ENCODE measurements around the gene CCDC102A.

Gene CCDC102A

DNA sequence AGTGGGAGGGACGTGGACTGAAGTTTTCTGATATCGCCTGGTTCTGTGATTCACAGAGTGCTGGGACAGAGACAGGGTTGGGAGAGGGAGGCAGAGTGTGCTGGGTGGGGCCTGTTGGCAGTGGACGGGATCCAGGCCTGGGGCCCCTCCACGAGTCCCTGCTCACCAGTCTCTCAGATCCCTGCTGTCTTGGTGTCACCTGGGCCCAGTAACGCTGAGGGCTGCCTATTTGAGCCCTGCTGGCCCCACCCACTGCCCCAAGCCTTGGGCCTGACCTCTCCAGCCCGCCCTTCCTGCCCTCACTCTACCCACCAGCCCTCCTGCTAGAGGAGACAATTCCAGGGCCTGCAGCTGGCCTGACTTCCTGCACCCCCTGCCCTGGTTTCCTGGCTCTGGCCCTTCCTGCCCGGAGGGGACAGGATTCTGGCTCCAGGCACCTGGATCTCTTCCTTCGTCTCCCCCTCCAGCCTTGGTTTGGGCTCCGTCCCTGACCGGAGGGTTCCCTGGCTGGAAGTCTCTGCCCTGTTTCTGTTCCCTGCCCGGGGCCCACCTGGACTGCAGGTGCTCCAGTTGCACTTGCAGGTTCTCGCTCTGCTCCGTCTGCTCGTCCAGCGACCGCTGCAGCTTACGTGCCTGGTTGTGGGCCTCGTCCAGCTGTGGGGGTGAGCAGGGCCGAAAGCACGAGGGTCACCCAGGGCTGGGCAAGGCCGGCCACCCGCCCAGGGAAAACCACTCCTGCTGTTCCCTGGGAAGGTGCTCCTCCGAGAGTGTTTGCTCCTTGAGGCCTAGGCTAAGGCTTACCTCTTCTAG is 21.4 kb downstream of the CCDC102A start:
- Histone ChIP-seq H3K36me3 (peaks cover 46% of the 10 kb centered on the region), H3K4me2 (no peak overlapping the region), H3K9ac (no peak overlapping the region), H3K4me1 (peaks cover 8% of the 10 kb centered on the region), H3K4me3 (no peak overlapping the region), H3K9me3 (no peaks in the 10 kb centered on the region), H4K20me1 (no peaks in the 10 kb centered on the region), H3K27ac (no peak overlapping the region), H3K27me3 (no peaks in the 10 kb centered on the region)
- TF ChIP-seq Cebpa-rat (IDR thresholded peaks at IDR 0.05) = no peak

DNA sequence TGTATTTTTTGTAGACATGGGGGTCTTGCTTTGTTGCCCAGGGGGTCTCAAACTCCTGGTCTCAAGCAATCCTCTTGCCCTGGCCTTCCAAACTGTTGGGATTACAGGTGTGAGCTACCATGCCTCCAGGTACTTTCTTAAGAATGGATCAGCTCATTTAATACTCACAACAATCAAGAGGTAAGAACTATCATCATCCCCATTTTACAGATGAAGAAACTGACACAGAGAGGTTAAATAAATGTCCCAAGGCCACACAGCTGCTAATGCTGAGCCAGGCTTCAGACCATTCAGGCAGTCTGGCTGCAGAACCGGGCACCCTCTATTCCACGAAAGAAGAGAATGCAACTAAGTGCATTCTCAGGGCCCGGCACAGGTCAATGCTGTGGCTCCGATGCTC is 22.0 kb downstream of the CCDC102A start:
- Histone ChIP-seq H4K20me1 (no peaks in the 10 kb centered on the region), H3K4me2 (no peak overlapping the region), H3K27me3 (no peaks in the 10 kb centered on the region), H3K4me3 (no peak overlapping the region), H3K9ac (no peak overlapping the region), H3K4me1 (peaks cover 10% of the 10 kb centered on the region), H3K9me3 (no peaks in the 10 kb centered on the region), H3K27ac (no peak overlapping the region), H3K36me3 (peaks cover 46% of the 10 kb centered on the region)
- TF ChIP-seq Cebpa-rat (IDR thresholded peaks at IDR 0.05) = no peak

DNA sequence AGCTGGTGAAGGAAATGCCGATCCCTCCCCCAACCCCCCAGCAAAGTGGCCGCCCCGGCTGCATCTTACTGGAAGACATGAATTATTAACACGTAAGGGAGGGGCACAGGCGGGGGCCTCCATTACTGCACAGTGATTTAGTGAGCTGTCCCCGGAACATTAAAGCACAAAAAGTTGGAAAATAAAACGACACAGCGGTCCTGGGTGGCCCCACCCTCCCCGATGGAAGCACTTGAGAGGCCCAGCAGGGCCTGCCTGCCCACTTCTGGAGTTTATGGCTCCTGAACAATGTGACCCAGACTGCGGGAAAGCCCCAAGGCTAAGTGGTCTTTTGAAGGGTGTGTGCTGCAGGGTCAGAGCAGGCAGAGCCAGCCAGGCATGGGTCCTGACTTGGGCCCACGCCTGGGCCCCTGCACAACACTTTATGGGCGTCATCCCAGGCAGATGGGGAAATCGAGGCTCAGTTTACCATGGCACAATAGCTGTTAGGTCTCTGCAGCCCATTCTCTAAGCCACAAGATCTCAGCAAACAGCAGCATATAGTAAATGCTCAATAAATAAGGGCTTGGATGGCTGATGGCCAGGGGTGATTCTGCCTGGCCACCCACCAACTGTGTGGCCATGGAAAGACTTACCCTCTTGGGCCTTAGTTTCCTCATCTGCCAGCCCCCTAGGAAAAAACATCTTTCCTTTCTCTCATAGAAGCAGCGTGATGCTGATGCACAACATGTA is 22.8 kb downstream of the CCDC102A start:
- Histone ChIP-seq H4K20me1 (no peaks in the 10 kb centered on the region), H3K9me3 (no peaks in the 10 kb centered on the region), H3K4me3 (no peak overlapping the region), H3K4me1 (peaks cover 10% of the 10 kb centered on the region), H3K9ac (no peak overlapping the region), H3K4me2 (no peak overlapping the region), H3K36me3 (peaks cover 46% of the 10 kb centered on the region), H3K27ac (no peak overlapping the region), H3K27me3 (no peaks in the 10 kb centered on the region)
- no peak for TF ChIP-seq Cebpa-rat (IDR thresholded peaks at IDR 0.05)

DNA sequence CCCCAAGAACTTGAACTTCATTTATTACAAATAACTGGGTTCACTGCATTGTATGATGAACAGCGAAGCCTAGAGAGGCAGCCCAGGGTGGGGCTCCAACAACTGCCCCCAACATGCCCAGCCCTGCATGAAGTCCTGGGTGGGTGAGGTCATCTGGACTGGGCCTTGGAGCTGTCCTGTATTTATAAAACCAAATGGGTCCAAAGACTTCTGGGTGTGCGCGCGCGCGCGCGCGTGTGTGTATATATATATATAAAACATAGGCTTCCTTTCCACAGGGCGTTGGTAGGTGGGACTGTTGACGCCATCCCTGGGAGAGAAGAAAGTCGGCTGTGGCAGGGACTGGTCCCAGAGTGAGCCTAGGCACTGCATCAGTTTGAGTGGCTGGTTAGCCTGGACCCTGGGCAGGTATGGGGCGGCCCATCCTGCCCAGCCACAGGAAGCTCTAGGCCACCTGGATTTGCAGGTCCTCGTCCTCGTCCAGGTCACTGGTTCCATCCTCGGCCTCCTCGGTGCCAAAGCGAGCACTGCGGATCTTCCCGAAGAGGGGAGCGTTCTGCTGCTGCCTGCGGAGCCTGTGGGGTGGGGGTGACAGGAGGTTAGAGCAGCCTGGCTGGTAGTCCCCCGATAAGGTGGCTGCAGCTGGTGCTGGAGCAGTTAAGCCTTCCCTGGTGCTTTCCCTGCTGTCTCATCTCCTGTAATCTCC is 23.9 kb downstream of the CCDC102A start:
- Histone ChIP-seq H3K9ac (no peak overlapping the region), H3K27me3 (no peaks in the 10 kb centered on the region), H3K4me2 (no peak overlapping the region), H3K4me1 (peaks cover 20% of the 10 kb centered on the region), H3K9me3 (no peaks in the 10 kb centered on the region), H3K36me3 (peaks cover 36% of the 10 kb centered on the region), H3K27ac (no peak overlapping the region), H4K20me1 (no peaks in the 10 kb centered on the region), H3K4me3 (no peak overlapping the region)
- TF ChIP-seq Cebpa-rat (IDR thresholded peaks at IDR 0.05) = no peak

DNA sequence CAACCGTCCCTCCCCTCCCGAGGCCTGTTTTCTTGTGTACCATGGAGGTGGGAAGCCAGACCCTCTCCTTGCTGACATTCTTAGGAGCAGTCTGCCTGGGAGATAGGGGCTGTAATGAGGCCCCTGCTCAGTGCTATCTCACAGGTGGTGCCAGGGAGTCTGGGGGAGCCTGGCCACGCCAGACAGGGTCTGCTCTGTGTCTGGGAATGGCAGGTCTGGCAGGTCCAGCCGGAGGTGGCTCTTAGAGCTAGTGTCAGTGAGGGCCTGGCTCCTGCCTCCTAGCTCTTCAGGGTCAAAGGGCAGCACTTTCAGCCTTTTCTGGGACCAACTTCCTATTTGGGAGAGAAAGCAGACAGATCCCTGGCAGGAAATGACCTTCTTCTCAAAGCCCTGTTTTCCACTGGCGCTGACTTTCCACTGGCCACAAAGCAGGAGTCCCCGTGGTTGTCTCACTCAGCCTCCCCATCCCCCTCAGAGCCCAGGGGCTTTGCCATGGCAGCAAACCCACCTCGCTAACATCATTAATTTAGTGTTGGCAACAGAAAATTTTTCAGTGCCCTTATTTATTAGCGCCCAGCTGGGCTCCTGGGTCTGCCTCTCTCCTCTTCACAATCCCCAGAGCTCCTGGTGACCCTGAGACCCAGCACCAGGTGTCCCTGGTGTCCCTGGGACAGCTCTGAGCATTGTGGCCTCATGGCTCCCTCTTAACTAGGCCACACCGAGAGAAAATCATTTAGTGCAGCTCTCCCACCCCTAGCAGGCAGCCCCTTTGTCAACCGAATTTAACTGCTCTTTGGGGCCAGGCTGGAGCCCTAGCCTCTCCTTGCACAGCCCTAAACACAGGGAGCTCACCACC is 26.1 kb downstream of the CCDC102A start:
- no peak for TF ChIP-seq Cebpa-rat (IDR thresholded peaks at IDR 0.05)
- no peaks in the 10 kb centered on the region for H4K20me1 ChIP-seq
- no peak overlapping the region for H3K4me3 ChIP-seq
- H3K4me1 ChIP-seq = peaks cover 36% of the 10 kb centered on the region
- H3K9me3 ChIP-seq = no peaks in the 10 kb centered on the region
- no peak overlapping the region for H3K9ac ChIP-seq
- H3K36me3 ChIP-seq = peaks cover 19% of the 10 kb centered on the region
- no peaks in the 10 kb centered on the region for H3K27me3 ChIP-seq
- H3K27ac ChIP-seq = no peak overlapping the region
- H3K4me2 ChIP-seq = 0 out of 2 replicates have a peak overlapping the region, but pooled peaks have one; percentile 13

DNA sequence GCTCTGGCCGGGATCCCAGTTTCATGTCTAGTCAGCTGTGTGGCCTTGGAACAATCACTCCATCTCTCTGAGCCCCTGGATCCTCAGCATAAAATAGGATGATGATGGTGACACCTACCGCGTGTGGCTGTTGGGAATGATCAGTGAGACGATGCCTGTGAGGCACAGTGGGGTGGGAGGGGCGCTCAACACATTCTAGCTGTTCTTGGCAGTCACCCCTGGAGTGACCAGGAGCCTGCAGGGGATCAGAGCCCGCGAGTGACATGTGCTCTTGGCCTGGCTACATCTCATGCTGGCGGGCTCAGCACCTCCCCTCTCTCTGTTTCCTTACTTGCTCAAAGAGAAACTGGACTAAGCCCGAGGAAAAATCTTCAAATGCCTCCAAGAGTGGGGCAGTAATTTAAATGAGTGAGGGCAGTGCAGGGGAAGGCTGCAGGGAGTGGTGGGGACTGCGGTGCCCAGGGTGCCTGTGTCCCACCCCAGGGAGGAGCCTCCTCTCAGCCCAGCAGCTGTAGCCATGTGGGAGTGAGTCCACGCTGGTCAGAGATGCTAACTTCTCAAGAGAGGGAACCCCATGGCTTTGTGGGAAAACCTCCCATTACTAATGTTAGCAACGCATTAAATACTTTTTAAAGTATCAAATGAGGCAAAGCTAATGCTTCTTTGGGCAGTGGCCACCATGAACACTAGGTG is 27.0 kb downstream of the CCDC102A start:
- Histone ChIP-seq H3K27me3 (no peaks in the 10 kb centered on the region), H3K27ac (no peak overlapping the region), H4K20me1 (no peaks in the 10 kb centered on the region), H3K9me3 (no peaks in the 10 kb centered on the region), H3K4me2 (no peak overlapping the region), H3K4me3 (no peak overlapping the region), H3K4me1 (peaks cover 44% of the 10 kb centered on the region), H3K36me3 (peaks cover 15% of the 10 kb centered on the region), H3K9ac (no peak overlapping the region)
- TF ChIP-seq Cebpa-rat (IDR thresholded peaks at IDR 0.05) = no peak

DNA sequence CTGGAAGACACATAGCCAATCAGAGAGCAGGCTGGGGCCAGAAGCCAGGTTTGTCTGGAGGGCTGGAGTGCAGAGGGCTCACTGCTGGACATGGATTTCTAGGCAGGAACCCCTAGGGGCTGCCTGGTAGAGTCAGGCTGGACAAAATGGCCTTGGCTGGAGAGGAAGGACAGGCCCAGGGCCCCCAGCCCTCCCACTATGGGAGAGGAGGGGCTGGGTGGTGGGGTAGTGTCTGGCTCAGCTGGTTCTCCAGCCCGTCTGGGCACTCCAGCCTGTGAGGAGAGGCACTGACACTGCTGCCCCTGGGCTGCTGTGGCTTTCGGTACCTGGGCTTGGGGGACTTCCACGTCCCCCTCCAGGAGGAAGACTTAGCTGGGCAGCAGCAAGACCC is 28.3 kb downstream of the CCDC102A start:
- Histone ChIP-seq H3K4me3 (no peak overlapping the region), H3K9me3 (no peaks in the 10 kb centered on the region), H3K4me1 (peaks cover 58% of the 10 kb centered on the region), H3K9ac (no peak overlapping the region; the same call in 1 of the 2 replicates), H4K20me1 (no peaks in the 10 kb centered on the region), H3K4me2 (peak overlapping the region; percentile 54), H3K27me3 (no peaks in the 10 kb centered on the region), H3K36me3 (peaks cover 10% of the 10 kb centered on the region), H3K27ac (no peak overlapping the region)
- TF ChIP-seq Cebpa-rat (IDR thresholded peaks at IDR 0.05) = no peak

DNA sequence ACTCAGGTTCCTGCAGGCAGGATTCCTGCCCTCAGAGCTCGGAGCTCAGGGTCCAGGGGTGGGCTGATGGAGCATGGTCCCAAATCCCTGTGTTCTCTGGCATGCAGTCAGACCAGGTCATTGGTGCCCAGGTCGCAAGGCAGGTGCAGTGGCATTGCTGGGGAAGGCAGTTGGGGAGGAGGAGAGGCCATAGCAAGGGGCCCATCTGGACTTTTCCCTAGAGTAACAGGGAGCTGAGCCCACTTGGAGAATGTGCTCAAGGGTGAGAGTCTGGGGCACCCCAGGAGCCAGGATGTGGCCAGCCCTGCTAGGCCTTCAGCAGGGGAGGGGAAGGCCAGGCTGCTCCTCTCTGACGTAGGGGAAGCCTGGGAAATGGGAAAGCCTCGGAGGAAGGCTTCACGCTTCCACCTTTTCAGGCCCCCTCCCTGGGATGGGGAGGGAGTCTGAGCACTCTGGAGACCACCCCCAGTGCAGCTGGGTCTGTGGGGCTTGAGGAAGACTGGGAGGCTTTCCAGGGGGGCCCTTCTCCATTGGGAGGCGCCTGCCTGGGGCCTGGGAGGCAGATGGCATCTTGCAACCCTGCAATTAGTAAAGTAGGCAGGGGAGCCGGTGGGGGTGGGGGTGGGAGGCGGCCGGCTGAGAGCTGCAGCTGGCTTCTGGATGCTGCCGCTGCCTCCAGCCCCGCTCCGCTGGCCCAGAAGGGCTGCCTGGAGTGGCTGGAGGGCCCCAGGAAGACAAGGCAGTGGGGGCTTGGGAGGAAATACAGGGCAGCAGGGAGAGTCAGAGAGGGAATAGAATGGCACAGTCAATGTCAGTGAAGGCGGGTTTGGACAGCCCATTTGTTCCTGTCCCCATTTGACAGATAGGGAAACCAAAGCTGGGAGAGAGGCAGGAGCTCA is 29.0 kb downstream of the CCDC102A start:
- Histone ChIP-seq H3K9ac (no peak overlapping the region; the same call in 1 of the 2 replicates), H4K20me1 (no peaks in the 10 kb centered on the region), H3K4me2 (peak overlapping the region; percentile 54), H3K4me1 (peaks cover 64% of the 10 kb centered on the region), H3K36me3 (peaks cover 4% of the 10 kb centered on the region), H3K4me3 (no peak overlapping the region), H3K27me3 (no peaks in the 10 kb centered on the region), H3K27ac (no peak overlapping the region), H3K9me3 (no peaks in the 10 kb centered on the region)
- no peak for TF ChIP-seq Cebpa-rat (IDR thresholded peaks at IDR 0.05)

All from BLaER1 (cell line).